GM18505 (cell line): ENCODE data around the gene LGI4.
"Not testable (repeated sequence)": the region's sequence is repeated elsewhere in the genome, so short reads cannot be mapped to it uniquely, and the experiment has no call there.

Experiments
- ATAC-seq: cut with Tn5 transposase; IDR thresholded peaks from one replicate; pipeline ENCODE4 v1.9.1; 2021; ENCODE audit not compliant: unreplicated experiment
- POLR2A ChIP-seq: IDR thresholded peaks from 4 replicates; pipeline ENCODE4 v1.6.1; 2011; ENCODE audit warnings: borderline replicate concordance; ENCODE audit not compliant: insufficient read depth, insufficient read length; ENCODE audit errors: extremely low read depth

Gene LGI4

GRCh38 chr19:35154525-35155406 is 19.9 kb upstream of the LGI4 start, which contains the start of gene FXYD5:
Gene FXYD5, plus strand, starts transcription at chr19:35154735. Its CDS starts 816 bp downstream, at chr19:35155551.
- ATAC-seq: no peak
- no peak for TF ChIP-seq POLR2A

DNA sequence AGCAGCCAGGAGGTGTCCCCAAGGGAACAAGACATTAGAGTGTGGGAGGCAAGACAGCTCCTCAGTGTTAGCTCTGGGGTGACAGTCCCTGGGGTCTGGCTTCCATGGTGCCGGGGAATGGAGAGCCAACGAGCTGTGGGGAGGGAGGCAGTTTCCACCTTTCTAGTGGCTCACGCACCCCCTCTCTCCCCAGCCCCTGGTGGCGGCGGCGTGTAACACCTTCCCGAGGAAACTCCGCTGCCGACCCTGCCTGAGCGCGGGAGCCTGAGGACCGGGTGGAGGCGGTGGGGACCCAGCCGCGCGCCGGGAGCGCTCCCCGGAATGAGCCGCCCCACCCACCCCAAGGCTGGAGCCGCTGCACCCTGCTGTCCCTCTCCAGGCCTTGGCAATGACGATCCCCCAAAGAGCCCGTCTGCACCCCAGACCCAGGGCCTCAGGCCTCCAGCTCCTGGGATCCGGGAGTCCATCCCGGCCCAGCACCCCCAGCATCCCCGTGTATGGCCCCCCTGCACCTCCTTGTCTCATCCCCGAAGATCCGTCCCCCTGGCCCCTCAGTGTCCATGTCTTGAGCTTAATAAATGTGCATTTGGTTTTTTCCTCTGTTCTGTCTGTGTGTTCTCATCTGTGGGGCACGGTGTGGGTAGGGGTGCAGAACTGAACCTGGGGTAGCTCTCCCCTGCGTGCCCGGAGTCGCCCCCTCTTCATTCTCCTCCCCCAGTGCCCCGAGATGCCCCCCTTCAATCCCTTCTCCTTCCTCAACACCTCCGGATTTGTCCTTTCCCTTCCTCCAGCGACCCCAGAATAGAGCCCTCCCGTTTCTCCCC is 19.1 kb upstream of the LGI4 start:
- no peak for ATAC-seq
- TF ChIP-seq POLR2A: no peak

- ATAC-seq: not testable (repeated sequence)
These were observed 18.3 kb upstream of the LGI4 start for GRCh38 chr19:35153129-35153522.

- ATAC-seq: no peak
- TF ChIP-seq POLR2A: no peak
These were observed 16.6 kb upstream of the LGI4 start for GRCh38 chr19:35151273-35152065.

DNA sequence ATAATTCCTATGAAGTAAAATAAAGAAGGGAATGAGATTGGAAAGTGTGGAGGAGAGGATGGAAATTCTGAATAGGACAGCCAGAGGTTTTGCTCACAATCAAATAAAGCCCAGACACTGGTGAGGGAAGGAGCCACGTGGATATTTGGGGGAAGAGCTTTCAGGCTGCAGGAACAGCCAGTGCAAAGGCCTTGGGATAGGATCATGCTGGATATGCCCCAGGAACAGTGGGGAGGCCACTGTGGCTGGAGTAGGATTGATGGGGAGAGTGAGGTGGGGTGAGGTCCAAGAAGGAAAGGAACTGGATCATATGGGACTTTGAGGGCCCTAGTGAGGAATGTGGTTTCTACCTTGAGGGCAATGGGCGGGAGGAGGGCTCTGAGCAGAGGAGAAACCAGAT is 15.6 kb upstream of the LGI4 start:
- ATAC-seq: no peak
- TF ChIP-seq POLR2A: no peak

DNA sequence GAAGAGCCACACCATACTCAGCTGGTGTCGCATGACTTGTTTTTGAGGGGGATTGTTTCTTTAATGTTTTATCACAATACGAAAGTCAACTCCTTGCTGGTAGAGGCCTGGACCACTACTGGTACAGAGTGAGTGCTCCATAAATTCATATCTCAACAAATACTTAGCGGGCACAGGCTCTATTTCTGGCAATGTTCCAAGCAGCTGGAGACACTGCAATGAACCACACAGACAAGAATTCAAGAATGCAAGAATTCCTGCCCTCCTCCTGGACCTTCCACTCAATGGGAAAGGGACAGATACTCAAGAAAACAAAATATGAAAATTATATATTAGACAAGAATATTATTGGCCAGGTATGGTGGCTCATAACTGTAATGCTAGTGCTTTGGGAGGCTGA is 14.6 kb upstream of the LGI4 start:
- no peak for ATAC-seq

DNA sequence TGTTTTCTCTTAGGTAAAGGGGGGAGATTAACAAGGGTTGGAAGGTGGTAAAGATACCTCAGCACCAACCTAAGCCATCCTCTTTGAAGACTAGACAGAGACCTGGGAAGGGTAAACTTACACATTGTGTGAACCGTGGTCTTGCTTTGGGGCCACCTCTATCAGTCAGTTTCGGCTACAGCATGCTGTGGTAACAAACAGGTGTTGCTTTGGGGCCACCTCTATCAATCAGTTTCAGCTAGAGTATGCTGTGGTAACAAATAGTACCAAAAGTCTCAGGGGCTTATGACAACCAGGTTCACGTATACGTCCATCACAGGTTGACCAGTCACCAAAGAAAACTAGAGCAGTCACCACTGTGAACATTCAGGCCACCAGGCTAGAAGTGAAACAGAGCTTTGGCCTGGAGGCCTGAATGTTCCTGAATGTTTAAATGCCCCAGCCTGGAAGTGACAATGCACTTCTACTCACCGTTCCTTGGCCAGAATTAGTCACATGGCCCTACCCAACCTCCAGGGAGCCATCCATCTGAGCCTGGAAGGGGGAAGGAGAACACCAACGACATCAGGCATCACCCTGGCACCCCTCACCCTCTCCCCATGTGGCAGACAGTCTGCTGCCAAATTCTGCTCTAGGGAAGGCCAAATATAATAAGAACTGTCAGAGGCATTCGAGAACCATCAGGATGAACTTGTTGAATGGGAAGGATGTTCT is 12.0 kb upstream of the LGI4 start:
- TF ChIP-seq POLR2A: no peak
- no peak for ATAC-seq

More for the DNA sequence above, 14.6 kb upstream of the LGI4 start:
- no peak for TF ChIP-seq POLR2A

GRCh38 chr19:35144600-35145436 is 10.0 kb upstream of the LGI4 start:
- TF ChIP-seq POLR2A: no peak
- no peak for ATAC-seq

- TF ChIP-seq POLR2A: no peak
- no peak for ATAC-seq
These were observed 9.4 kb upstream of the LGI4 start for GRCh38 chr19:35144259-35144599.

DNA sequence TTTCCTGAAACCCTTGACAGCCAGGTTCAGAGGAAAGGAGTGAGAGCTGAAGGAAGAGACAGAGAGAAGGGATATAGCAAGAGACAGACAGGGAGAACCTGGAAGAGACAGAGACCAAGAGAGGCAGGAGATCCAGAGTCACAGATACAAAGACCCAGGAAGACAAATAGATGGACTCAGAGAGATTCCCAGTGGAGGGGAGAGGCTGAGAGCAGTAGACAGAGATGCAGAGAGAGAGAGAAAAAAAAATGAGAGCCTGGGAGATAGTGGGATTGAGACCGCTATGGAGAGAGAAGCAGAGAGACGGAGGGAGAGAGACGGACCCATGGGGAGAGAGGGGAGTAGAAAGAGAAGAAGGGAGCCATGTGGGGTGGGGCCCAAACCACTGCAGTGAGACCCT is 9.0 kb upstream of the LGI4 start:
- ATAC-seq: no peak
- no peak for TF ChIP-seq POLR2A

DNA sequence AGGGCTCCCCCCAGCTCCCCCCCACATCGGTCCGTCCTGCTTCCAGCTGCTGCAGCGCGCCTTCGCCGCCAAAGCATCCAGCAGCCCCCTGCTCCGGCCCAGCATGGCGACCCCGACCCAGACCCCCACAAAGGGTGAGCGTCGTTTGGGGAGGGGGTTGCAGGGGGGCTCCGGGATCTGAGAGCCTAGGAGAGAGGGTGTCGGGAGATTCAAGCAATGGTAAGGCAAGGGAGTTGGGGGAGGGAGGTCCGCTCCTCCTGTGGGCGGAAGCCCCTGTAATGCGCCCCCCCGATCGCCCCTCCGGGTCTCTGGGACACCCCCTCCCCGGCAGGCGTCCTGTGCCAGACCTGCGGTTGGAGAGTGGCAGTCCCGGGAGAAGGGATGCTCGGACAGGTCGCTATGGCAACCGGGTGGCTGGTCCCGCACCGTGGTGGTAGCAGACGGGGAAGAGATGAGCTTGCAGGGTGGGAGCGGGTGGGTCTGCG is 8.4 kb upstream of the LGI4 start, which contains the start of gene FXYD7:
FXYD7 (plus strand) TSS at position 25 of the 485 bp plus-strand sequence; CDS start at position 104, 79 bp downstream.
- no peak for TF ChIP-seq POLR2A
- ATAC-seq: no peak

DNA sequence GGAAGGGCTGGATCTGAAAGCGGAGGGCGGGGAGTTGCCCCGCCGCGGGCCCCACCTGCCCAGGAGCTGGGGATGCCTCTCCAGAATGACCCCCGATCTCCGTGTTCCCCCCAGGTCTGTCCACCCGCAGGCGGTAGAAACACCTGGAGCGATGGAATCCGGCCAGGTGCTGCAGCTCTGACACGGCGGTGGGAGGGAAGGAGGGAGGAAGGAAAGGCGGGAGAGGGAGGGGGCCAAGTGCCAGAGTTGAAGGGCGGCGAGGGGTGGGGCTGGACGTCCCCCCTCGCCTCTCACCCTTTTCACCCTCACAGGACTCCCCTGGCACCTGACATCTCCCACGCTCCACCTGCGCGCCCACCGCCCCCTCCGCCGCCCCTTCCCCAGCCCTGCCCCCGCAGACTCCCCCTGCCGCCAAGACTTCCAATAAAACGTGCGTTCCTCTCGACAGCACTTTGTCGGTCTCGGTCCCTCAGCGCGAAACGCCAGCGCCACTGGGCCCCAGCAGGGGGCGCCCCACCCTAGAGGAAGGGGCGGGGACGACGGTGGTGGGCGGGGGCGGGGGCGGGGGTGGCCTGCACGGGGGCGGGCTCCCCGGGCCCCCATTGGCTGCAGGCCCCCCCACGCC is 7.9 kb upstream of the LGI4 start:
- no peak for ATAC-seq
- TF ChIP-seq POLR2A: no peak
